A673 (cell line): ENCODE results near the gene PLA2G6.

ENCODE experiments used
- CTCF ChIP-seq: fragments of 300-800, 200-600 bp; sonication (generic); conservative IDR thresholded peaks from 2 replicates; pipeline ENCODE4 v1.5.1; 2017; ENCODE audit warnings: low read depth, mild to moderate bottlenecking, antibody characterized with exemption, low read length, moderate library complexity, mixed read lengths
- EZH2 ChIP-seq: fragments of 200-600 bp; sonication (generic); IDR thresholded peaks from 2 replicates; pipeline ENCODE4 v1.6.1; 2017; ENCODE audit warnings: borderline replicate concordance, low read depth, mild to moderate bottlenecking, mixed read lengths, antibody characterized with exemption, low read length; ENCODE audit not compliant: poor library complexity, severe bottlenecking

GRCh38 chr22:38144025-38144405 lies 37.6 kb downstream of the PLA2G6 start:
- TF ChIP-seq CTCF, result no peak
- no peak for TF ChIP-seq EZH2
